Activated CD8-positive, alpha-beta memory T cell treated with anti-CD3 and anti-CD28 coated beads, Interleukin-2, amount 50 U/mL, for 48 hours (primary cell): ENCODE results near the gene PIK3CD.
A peak's percentile ranks its signal among the peaks of the same experiment; 100 is the strongest.
"Not testable (repeated sequence)": the region's sequence is repeated elsewhere in the genome, so short reads cannot be mapped to it uniquely, and the experiment has no call there.

Experiments
- DNase-seq: peaks from one replicate; pipeline ENCODE4 v3.0.0-alpha.2; 2020

Gene PIK3CD

DNA sequence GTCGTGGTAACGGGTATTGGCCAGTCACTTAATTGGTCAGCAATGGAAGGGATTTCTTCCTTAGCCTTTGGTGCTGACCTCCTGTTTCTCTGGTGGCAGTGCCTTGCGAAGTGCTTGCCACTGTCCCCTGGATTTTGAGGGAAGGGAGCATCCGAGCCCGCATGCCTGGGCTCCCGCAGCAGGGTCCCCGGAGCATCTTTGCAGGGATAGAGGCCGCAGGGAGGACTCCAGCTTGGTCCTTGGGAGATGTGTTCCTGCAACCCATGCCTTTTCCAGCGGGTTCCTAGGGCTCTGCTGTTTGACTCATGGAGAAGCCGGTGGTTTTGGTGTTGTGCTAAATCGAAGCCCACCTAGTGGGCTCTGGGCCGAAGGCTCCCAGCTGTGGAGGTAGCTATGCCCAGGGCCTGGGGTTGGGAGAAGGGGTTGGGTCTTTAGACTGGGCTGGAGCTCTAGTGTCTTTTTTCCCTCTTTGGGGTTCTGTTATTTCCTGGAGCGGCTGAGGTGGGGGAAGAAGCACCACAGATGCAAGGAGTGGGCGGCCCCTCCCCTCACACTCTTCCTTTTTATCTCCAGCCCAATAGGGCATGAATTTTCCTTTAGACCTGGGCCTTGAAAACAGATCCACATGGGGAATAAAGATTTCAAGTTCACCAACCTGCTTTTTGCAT, 39.0 kb downstream of the PIK3CD start:
- no peak for DNase-seq

DNA sequence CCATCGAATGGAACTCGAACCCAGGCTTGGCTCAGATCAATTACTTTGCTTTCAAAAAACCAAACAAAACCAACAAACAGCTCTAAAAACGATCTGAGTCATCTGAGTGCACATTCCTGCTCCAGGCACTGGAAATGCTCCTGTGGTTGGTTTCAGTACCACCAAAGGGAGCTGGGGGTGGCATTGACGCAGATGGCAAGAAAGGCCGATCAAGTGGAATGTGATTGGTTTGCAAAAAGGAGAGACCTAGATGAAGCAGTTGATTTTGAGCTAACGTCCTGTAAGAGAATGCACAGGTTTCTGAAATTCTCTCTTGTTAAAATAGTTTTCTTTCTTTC, 39.5 kb downstream of the PIK3CD start:
- DNase-seq: no peak

DNA sequence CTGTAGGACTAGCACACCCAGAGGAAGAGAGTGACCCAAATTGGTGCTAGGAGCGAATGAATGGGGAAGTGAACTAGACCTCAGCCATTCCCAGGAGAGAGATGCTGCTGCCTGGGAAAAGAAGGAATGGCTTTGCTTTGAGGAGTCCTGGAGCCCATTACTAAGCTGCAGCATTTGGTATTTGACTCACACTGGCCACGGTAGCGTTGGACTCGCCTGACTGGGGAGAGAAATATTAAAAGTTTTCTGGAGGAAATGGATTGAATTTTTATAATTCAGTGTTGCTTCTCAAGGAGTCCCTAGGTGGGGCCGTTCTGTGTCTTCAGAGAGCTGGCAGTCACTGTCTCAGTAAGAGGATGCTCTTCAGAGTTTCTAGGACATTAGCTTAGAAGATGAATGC, 40.2 kb downstream of the PIK3CD start:
- no peak for DNase-seq

DNA sequence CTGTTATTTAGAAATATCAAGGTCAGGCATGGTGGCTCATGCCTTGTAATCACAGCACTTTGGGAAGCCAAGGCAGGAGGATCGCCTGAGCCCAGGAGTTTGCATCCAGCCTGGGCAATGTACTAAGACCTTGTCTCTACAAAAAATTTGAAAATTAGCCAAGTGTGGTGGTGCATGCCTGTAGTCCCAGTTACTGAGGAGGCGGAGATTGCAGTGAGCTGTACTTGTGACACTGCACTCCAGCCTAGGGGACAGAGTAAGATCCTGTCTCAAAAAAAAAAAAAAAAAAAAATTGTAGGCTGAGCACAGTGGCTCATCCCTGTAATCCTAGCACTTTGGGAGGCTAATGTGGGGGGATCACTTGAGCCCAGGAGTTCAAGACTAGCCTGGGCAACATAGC, 45.3 kb downstream of the PIK3CD start:
- no peak for DNase-seq

DNA sequence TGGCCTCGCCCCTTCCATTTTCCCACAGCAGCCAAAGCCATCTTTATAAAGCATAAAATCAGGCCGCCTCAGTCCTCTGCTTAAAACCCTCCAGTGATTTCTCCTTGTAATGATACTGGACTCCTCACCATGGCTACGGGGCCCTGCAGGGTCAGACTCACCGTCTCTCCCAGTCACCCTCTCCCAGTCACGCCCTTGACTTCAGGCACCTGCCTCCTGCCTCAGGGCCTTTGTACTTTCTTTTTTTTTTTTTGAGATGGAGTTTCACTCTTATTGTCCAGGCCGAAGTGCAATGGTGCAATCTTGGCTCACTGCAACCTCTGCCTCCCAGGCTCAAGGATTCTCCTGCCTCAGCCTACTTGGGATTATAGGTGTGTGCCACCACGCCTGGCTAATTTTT, 47.8 kb downstream of the PIK3CD start:
- DNase-seq: no peak

DNA sequence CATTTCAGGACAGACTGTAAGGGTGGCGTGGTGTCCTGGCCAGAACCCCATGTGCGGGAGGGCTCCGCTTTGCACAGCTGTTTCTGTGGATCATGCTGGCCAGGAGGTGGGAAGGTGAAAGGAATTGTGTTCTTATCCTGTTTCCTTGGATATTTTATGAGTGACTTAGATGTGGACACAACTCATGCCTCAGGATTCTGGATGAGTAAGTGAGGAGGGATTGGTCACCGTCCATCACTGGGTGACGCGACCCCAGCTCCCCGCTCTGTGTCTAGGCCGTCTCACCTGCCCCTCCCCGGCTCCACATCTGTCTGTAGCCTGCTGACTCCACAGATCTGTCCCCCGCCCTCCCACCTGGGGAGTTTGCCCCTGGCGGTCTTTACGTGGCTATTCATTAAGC, 48.8 kb downstream of the PIK3CD start:
- no peak for DNase-seq

DNA sequence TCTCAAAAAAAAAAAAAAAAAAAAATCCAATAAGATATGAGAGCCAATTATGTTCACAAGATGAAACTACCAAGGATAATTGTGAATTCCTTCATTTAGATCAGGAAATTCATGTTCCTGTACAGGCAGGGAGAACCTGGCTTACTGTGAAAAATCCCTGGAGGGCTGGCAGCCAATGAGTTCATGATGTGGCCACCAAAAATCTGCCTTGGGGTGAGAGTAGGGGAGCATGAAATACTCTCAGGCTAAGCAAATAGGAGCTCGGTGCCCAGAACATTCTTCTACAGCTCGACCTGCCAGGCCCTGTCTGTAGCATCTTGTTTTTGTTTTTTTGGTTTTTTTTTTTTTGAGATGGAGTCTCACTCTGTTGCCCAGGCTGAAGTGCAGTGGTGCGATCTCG, 50.1 kb downstream of the PIK3CD start:
- no peak for DNase-seq

DNA sequence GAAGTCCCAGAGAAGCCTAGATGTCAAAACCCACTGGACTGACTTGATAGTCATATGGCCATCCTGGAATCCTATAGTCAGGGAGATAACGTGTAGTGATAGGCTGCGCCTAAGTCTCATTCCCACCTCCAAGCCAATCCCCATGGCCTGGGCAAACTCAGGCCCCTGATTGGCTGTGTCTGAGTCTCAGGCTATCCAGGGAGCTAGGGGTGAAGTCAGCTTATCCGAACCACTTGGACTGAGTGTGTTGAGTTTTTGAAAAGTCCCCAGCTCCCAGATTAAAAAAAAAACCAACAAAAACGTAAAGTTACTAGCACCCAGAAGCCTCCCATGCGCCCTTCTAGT, 51.6 kb downstream of the PIK3CD start:
- DNase-seq: no peak

DNA sequence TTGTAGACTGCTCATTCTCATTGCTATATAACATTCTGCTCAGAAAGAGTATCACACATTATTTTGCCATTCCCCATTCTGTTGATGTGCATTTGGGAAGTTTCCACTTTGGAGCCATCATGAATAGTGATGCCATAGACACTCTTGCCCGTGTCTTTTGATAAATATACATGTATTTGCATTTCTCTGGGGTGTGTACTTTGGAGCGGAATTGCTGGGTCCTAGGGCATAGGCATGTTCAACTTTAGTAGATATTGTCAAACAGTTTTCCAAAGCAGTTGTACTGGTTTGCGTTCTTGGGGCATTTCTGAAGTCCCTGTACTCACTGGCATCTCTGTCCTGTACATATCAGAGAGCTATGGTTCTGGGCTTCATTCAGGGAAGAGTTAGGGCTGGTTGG, 52.1 kb downstream of the PIK3CD start:
- no peak for DNase-seq

DNA sequence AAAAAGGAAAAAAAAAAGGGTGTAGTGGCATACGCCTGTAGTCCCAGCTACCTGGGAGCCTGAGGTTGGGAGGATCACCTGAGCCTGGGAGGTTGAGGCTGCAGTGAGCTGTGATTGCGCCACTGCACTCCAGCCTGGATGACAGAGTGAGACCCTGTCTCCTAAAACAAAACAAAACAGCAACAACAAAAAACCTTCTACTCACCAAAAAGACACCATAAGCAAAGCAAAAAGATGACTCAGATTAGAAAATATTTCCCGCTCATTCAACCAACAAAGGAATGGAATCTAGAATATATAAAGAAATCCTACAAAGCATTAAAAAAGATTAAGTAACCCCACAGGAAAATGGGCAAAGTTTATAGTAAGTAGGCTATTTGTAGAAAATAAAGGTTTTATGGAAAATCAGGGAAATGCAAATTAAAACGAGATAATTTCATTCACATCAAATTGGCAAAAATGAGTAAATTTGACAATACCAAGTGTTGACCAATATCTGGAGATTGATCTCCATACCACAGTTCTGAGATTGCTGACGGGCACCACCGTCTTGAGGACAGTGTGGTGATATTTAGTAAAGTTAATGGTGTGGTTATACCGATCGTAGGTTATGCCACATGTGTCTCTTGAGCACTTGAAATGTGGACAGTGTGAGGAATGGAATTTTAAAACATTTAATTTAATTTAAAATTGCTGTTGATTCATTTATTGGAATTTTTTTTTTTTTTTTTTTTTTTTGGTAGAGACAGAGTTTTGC, 54.0 kb downstream of the PIK3CD start:
- no peak for DNase-seq

DNA sequence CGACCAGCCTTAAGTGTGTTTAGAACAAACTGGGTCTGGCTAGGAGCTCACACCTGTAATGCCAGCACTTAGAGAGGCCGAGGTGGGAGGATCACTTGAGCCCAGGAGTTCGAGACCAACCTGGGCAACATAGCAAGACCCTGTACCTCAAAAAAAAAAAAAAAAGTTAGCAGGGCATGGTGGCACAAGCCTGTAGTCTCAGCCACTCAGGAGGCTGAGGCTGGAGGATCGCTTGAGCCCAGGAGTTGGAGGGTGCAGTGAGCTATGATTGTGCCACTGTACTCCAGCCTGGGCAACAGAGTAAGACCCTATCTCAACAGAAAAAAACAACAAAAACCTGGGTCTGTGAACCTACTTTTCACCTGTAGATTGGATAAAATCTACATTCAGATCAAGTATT, 54.6 kb downstream of the PIK3CD start:
- no peak for DNase-seq

DNA sequence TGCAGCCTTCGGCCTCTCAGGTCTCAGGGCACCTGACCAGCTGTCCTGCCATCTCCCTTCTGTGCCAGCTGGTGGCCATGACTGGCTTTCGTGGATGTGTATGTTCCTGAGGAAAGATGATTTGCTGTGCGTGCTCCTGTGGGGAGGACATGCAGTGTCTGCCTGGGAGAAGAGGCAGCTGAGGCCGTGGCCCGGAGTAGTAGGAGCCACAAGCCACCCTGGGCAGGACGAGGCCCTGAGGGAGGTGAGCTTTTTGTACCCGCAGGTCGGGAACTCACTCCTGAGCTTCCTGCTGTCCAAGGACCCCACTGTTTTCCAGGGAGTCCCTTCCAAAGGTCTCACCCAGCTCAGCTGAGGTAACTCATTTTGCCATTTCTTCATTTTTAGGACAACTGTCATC, 58.5 kb downstream of the PIK3CD start:
- DNase-seq: no peak

DNA sequence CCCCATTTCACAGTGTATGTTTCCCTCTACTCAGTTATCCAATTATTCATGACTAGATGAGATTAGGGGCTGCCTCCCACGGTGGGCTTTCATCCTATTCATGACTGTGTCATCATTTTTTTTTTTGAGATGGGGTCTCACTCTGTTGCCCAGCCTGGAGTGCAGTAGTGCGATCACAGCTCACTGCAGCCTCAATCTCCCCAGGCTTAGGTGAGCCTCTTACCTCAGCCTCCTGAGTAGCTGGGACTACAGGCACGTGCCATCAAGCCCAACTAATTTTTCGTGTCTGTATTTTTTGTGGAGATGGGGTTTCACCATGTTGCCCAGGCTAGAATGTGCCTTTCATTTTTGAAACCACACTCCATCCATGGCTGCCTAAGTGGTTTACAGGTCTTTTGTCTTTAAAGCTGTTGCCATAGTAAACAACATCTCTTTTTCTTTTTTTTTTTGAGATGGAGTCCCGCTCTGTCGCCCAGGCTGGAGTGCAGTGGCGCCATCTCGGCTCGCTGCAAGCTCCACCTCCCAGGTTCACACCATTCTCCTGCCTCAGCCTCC, 60.0 kb downstream of the PIK3CD start:
- no peak for DNase-seq

DNA sequence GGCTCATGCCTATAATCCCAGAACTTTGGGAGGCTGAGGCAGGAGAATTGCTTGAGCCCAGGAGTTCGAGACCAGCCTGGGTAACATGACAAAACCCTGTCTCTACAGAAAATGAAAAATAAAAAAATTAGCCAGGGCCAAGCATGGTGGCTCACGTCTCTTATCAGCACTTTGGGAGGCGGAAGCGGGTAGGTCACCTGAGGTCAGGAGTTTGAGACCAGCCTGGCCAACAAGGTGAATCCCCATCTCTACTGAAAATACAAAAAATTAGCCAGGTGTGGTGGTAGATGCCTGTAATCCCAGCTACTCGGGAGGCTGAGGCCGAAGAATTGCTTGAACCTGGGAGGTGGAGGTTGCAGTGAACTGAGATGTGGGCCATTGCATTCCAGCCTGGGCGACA, 61.2 kb downstream of the PIK3CD start:
- DNase-seq: not testable (repeated sequence)

DNA sequence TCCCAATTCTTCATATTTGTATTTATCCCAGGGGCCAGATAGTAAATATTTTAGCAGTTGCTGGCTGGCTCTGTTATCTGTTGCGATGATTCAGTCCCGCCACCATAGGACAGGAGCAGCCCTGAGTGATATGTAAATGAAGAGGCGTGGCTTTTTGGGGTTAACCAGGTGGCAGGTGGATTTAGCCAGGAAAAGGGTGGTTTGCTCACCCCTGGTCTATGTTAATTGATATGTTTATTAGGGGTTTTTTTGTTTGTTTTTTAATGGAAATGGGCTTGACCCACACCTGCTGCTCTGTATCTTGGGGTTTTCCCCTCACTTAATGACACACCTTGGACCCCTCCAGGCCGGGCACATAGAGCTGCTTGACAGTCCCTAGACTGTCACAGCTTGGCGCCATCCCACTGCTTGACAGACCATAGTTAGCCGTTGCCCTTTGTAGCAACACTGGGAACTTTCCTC, 62.8 kb downstream of the PIK3CD start:
- DNase-seq: peak; percentile 60

DNA sequence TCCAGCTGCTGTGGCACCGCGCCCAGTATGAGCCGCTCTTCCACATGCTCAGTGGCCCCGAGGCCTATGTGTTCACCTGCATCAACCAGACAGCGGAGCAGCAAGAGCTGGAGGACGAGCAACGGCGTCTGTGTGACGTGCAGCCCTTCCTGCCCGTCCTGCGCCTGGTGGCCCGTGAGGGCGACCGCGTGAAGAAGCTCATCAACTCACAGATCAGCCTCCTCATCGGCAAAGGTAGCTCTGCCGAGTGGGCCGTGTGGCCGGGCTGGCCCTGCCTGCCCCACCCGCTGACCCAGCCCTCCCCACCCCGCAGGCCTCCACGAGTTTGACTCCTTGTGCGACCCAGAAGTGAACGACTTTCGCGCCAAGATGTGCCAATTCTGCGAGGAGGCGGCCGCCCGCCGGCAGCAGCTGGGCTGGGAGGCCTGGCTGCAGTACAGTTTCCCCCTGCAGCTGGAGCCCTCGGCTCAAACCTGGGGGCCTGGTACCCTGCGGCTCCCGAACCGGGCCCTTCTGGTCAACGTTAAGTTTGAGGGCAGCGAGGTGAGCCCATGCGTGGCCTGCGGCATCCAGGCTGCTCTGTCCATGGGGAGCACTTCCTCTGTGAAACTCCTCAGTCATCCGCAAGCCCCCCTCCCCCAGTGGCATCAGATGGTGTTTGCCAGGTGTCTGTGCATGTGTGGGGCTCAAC, 64.2 kb downstream of the PIK3CD start:
- DNase-seq: peak; percentile 77

DNA sequence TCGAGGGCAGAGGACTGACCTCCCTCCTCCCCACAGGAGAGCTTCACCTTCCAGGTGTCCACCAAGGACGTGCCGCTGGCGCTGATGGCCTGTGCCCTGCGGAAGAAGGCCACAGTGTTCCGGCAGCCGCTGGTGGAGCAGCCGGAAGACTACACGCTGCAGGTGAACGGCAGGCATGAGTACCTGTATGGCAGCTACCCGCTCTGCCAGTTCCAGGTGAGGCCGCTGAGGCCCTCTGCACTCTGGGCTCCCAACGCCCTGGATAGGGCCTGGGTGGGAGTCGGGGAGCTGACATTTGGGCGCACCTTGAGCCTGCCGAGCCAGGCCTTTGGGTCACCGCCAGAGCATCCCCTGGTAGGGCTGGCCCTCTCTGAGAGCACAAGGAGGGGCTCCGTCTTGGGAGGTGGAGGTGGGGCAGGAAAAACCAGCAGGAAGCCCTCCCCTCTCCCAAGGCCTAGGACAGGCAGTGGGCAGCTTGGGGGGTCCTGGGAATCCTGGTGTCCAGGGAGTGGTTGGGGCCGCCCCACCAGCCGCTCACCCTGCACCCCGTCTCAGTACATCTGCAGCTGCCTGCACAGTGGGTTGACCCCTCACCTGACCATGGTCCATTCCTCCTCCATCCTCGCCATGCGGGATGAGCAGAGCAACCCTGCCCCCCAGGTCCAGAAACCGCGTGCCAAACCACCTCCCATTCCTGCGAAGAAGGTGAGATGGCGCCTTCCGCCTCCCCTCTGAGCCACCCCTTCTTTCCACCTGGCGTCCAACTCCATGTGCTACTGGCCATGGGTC, 65.1 kb downstream of the PIK3CD start:
- peak; percentile 77 for DNase-seq

DNA sequence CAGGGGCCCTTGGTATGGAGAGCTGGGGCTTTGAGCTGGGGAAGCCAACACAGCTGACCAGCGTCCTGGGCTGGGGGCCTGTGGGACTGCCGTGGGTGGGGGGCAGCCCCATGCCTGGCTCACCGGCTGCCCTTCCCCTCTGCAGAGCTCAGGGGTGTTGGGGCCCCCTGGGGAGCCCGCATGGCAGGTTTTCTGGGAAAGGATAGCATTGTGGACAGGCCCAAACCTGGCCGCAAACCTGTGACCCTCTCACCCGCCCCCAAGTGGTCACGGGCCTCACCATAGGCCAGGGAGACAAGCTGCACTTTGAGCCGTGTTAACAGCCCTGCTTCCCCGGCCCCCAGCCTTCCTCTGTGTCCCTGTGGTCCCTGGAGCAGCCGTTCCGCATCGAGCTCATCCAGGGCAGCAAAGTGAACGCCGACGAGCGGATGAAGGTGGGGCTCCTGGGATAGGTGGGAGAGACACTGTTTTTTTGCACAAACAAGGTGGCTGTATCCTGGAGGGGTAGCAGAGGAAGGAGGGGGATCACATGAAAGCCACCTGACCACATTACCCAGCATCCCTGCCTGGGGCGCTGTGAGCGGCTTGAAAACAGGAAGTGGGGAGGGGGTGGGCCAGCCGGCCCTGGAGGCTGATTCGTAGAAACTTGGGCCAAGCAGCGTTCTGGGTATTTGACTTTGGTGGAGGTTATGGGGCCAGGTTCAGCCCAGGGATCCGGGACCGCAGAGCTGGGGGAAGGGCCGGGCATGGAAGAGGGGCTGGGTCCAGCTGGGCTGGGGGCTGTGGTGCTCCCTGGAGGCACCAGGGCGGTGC, 65.9 kb downstream of the PIK3CD start:
- DNase-seq: peak; percentile 87

DNA sequence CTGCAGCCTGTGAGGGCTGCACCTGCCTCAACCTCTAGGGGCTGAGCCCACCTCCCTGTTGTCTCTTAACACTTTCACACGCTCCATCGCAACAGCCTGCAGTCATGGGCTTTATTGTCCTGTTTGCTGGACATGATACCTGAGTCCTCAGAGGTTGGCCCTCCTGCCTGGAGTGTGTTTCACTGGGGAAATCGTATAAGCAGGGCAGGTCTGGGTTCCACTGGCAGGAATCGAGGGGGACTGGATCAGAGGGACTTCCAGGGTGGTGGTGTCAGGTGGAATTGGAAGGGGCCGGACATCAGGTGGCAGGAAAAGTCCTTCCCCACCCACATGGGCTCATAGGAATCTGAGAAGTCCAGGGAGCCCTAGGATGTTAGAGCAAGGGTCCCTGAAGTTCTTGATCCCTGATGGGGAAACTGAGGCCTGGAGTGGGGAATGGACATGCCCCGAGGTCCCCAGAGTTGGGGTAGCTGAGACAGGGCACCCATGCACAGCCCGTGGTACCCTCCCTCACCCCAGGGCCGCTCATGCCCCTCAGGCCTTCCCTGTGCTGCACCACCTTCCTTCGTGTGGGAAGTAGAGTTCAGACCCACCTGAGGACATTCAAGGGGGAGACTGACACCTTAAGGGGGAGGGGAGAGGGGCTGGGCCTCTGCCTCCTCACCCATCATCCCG, 66.6 kb downstream of the PIK3CD start:
- DNase-seq: no peak

DNA sequence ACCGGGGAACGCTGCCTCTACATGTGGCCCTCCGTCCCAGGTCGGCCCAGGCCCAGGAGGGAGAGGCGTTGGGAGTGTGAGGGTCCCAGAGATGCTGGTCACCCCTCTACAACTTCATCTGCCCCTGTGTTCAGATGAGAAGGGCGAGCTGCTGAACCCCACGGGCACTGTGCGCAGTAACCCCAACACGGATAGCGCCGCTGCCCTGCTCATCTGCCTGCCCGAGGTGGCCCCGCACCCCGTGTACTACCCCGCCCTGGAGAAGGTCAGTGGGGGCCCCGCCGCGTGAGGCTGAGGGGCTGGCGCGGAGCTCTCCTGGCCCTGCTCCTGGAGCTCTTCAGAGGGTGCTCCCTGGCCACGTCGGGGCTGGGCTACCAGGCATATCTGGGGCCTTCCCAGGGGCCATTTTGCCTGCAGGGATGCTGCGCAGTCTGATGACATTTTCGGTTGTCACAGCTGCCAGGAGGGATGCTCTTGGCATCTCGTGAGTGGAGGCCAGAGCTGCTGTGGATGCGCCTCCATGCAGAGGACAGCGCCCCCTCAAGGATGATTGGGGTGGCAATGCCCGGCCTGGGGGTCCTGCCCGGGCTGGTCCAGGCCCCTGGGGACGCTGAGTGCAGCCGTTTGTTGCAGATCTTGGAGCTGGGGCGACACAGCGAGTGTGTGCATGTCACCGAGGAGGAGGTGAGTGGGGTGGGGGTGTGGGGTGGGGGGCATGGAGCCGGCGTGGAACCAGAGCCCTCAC, 68.6 kb downstream of the PIK3CD start:
- DNase-seq: peak; percentile 64
